ENCODE data around the gene SLC37A1. TPM values are rescaled to one million over a fixed set of nuclear protein-coding genes. Genes with fewer than 3 reads are reported as not detected.

The SLC37A1 gene
- total and polyA plus RNA-seq, 8 donors, result 4.7 to 14.3 (median 7.9) TPM

DNA sequence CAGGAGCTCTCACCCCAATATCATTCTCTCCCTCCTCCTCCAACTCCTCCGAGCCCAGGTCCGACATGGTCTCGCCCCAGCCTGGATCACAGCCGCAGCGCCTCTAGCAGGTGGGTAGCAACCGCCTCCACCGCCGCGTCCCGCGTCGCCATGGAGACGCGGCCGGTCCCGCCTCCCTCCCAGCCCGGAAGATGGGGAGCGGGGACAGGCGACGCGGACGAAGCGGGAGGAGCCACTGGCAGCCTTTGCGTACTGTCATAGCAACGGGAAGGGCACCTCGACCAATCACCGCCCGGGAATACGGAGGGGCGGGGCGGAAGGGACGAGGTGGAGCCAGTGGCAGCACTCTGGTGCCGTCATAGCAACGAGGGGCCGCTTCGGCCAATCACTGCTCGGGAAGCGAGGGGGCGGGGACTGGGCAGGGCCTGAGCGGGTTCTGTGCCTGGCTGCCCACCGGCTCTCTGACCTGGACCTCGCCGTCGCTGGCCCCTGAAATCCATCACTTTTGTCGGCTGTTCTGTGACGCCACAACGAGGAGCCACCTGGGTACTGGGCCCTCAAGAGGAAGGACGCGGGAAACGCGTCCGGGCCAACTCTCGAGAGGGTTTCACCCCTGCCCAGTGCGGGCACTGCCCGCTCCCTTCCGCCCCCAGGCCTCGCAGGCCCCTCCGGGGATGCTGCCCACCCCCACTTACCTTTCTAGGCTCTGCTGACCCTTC, 17.4 kb upstream of the SLC37A1 start, which contains the start of gene RSPH1:
RSPH1 (minus strand) TSS at position 105 of the 719 bp plus-strand sequence; CDS start at position 67, 38 bp downstream.
- H3K36me3 ChIP-seq, result no peaks in the 10 kb centered on the region
- FAIRE-seq, result peak; percentile 93
- peak; percentile 96 to 99 (median 98) for ATAC-seq
- peaks cover 0 to 8% (median 0%) of the 10 kb centered on the region in 3 donors for H3K4me1 ChIP-seq
- TF ChIP-seq, protein P1, sequence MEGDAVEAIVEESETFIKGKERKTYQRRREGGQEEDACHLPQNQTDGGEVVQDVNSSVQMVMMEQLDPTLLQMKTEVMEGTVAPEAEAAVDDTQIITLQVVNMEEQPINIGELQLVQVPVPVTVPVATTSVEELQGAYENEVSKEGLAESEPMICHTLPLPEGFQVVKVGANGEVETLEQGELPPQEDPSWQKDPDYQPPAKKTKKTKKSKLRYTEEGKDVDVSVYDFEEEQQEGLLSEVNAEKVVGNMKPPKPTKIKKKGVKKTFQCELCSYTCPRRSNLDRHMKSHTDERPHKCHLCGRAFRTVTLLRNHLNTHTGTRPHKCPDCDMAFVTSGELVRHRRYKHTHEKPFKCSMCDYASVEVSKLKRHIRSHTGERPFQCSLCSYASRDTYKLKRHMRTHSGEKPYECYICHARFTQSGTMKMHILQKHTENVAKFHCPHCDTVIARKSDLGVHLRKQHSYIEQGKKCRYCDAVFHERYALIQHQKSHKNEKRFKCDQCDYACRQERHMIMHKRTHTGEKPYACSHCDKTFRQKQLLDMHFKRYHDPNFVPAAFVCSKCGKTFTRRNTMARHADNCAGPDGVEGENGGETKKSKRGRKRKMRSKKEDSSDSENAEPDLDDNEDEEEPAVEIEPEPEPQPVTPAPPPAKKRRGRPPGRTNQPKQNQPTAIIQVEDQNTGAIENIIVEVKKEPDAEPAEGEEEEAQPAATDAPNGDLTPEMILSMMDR (IDR thresholded peaks at IDR 0.05), result no peak
- WGBS, 2 donors, result 0% methylated on average over 52 to 58 of the region's 58 CpGs
- peak within 1 kb of the TSS; percentile 38 to 67 (median 50) for H3K4me3 ChIP-seq
- DNase-seq, result peak; percentile 97 to 100 (median 100)
- H3K27me3 ChIP-seq, result no peaks in the 10 kb centered on the region
- H3K9me3 ChIP-seq, result no peaks in the 10 kb centered on the region
- H3K27ac ChIP-seq, result peak within 1 kb of the TSS; percentile 75 to 84 (median 76)
- intact Hi-C loops (cut with DNase I), result no loop called here

DNA sequence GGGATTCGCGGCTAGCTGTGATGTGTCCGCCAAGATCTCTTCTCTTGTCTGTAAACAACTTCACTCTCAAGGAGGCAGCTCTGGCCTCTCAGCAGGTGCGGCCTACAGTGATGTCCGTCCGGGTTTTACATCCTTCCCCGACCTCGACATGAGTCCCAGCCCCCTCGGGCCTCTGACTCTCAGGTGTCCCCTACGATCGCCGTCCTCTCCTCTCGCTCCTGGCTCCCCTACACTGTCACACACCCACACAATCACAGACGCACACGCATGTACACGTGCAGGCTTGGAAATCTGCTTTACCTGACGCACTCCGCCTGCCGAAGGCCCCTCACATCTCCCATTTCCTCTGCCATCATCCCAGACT, 16.8 kb upstream of the SLC37A1 start:
- Histone ChIP-seq H3K9me3 (no peaks in the 10 kb centered on the region), H3K27me3 (no peaks in the 10 kb centered on the region), H3K36me3 (no peaks in the 10 kb centered on the region), H3K4me3 (peak overlapping the region; percentile 38 to 67 (median 50)), H3K27ac (peak overlapping the region; percentile 75 to 84 (median 76)), H3K4me1 (peaks cover 0 to 8% (median 0%) of the 10 kb centered on the region in 3 donors)
- DNase-seq, result no peak
- intact Hi-C loops (cut with DNase I), result no loop called here
- TF ChIP-seq, protein P1 (IDR thresholded peaks at IDR 0.05), result no peak
- ATAC-seq, result peak; percentile 5 to 25 (median 13)
- 14 to 18% methylated on average over 19 of the region's 19 CpGs for WGBS, 2 donors
- FAIRE-seq, result no peak

DNA sequence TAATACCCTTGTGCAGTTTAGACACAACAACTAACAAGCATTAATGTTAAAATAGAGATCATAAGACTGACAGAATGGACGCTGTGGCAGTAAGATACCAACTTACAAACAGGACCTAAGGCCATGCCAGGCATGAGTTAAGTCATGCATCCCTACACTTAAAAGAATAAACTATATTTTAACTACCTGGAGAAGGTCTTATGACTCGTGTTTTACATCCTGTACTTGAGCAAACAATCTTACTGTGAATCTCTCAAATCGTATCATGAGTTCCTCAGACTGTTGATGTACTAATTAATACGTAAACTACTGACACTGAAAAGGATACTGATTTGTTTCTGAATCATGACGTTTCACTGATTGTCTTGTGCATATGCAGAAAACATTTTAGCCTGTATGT, 15.6 kb upstream of the SLC37A1 start:
- DNase-seq, result no peak
- no peak overlapping the region for H3K27ac ChIP-seq
- H3K9me3 ChIP-seq, result no peaks in the 10 kb centered on the region
- ATAC-seq, result no peak
- H3K27me3 ChIP-seq, result no peaks in the 10 kb centered on the region
- no peaks in the 10 kb centered on the region for H3K36me3 ChIP-seq
- peaks cover 0 to 8% (median 0%) of the 10 kb centered on the region in 3 donors for H3K4me1 ChIP-seq
- intact Hi-C loops (cut with DNase I), result no loop called here
- WGBS, 2 donors, result 69 to 80% methylated on average over 5 of the region's 5 CpGs
- TF ChIP-seq, protein P1 (IDR thresholded peaks at IDR 0.05), result no peak
- FAIRE-seq, result no peak
- H3K4me3 ChIP-seq, result no peak overlapping the region

DNA sequence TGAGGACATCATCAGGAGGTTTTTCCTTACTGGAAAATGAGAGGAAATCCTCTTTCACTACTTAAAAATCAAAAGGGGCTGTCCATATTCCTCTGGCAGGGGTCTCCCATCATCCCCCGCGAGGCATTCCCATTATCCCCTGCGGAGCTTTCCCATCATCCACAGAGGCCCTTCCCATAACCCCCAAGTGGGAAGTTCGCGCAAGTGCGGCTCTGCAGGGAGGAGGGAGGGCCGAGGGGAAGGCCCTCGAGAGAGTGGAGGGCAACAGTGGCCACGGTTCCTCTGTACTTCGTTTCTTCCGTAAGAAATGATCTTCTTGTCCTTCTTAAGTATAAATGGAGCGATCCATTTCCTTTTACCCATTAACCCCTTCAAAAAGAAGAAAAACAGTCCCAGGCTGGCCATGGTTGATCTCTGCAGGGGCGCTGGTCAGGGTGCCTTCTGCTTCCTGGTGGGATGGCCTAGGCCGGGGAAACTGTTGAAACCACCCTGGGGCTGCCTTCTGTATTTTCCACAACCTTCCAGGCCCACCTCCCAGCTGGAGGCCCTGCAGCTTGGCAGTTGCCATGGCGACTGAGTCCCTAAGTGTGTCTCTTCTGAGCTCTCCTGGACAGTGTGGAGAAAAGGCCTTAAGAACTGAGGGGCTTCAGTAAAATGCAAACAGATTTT, 14.1 kb upstream of the SLC37A1 start:
- FAIRE-seq, result no peak
- H3K9me3 ChIP-seq, result no peaks in the 10 kb centered on the region

More for the DNA sequence above, 14.1 kb upstream of the SLC37A1 start:
- DNase-seq, result peak in 1 of 6 donors; percentile 36
- Histone ChIP-seq H3K36me3 (no peaks in the 10 kb centered on the region), H3K4me3 (no peak overlapping the region), H3K27ac (no peak overlapping the region), H3K4me1 (peaks cover 0 to 8% (median 0%) of the 10 kb centered on the region in 3 donors), H3K27me3 (no peaks in the 10 kb centered on the region)
- no peak for ATAC-seq
- TF ChIP-seq, protein P1 (IDR thresholded peaks at IDR 0.05), result no peak
- 81 to 87% methylated on average over 15 of the region's 15 CpGs for WGBS, 2 donors
- intact Hi-C loops (cut with DNase I), result no loop called here
